ENCODE measurements around the gene LRRC45.

LRRC45 gene

DNA sequence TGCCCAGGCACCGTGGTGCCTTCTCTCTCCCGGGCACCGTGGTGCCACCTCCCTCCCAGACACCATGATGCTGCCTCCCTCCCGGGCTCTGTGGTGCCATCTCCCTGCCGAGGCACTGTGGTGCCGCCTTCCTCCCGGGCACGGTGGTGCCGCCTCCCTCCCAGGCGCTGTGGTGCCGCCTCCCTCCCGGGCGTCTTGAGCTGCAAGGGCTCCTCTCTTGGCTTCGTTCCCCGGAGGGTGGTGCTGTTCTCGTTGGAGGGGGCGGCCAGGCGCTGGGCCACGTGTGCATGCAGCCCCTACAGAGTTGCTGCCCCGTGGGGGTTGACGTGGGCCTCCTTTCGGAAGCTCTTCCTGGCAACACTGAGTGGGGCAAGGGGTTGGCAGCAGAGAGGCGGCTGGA lies 8.7 kb upstream of the LRRC45 start:
- H3K4me1 ChIP-seq = peaks cover 0 to 14% (median 0%) of the 10 kb centered on the region in 4 donors
- DNase-seq = no peak
- intact Hi-C loops (cut with DNase I; ENCODE audit: low total_unique reads) = no loop called here
- no peaks in the 10 kb centered on the region for H3K9me3 ChIP-seq
- H3K27me3 ChIP-seq = no peaks in the 10 kb centered on the region
- H3K36me3 ChIP-seq = peaks cover 0 to 48% (median 21%) of the 10 kb centered on the region in 3 donors
- H3K27ac ChIP-seq = no peak overlapping the region
- TF ChIP-seq, protein P1, sequence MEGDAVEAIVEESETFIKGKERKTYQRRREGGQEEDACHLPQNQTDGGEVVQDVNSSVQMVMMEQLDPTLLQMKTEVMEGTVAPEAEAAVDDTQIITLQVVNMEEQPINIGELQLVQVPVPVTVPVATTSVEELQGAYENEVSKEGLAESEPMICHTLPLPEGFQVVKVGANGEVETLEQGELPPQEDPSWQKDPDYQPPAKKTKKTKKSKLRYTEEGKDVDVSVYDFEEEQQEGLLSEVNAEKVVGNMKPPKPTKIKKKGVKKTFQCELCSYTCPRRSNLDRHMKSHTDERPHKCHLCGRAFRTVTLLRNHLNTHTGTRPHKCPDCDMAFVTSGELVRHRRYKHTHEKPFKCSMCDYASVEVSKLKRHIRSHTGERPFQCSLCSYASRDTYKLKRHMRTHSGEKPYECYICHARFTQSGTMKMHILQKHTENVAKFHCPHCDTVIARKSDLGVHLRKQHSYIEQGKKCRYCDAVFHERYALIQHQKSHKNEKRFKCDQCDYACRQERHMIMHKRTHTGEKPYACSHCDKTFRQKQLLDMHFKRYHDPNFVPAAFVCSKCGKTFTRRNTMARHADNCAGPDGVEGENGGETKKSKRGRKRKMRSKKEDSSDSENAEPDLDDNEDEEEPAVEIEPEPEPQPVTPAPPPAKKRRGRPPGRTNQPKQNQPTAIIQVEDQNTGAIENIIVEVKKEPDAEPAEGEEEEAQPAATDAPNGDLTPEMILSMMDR (IDR thresholded peaks at IDR 0.05) = no peak
- no peak overlapping the region for H3K4me3 ChIP-seq

DNA sequence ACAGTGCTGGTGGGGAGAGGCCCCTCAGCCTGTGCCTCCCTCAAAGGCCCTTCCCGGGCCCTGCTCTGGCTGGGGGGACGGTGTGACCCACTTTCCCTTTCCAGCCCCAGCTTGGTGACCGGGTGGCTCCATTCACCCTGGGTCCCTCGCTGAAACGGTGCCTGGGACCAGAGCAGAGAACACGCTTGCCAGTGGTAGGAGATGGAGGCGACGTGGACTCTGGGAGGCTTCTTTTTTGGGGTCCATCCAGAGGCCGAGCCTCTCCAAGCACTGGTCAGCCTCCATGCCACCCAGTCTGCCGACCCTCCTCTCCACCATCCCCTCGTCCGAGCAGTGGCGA lies 8.2 kb upstream of the LRRC45 start:
- no peak overlapping the region for H3K27ac ChIP-seq
- H3K27me3 ChIP-seq = no peaks in the 10 kb centered on the region
- H3K36me3 ChIP-seq = peaks cover 0 to 45% (median 21%) of the 10 kb centered on the region in 3 donors
- intact Hi-C loops (cut with DNase I; ENCODE audit: low total_unique reads) = no loop called here
- H3K4me1 ChIP-seq = peaks cover 0 to 14% (median 0%) of the 10 kb centered on the region in 4 donors
- DNase-seq = no peak
- H3K9me3 ChIP-seq = no peaks in the 10 kb centered on the region
- TF ChIP-seq, protein P1 (IDR thresholded peaks at IDR 0.05) = no peak
- H3K4me3 ChIP-seq = no peak overlapping the region

DNA sequence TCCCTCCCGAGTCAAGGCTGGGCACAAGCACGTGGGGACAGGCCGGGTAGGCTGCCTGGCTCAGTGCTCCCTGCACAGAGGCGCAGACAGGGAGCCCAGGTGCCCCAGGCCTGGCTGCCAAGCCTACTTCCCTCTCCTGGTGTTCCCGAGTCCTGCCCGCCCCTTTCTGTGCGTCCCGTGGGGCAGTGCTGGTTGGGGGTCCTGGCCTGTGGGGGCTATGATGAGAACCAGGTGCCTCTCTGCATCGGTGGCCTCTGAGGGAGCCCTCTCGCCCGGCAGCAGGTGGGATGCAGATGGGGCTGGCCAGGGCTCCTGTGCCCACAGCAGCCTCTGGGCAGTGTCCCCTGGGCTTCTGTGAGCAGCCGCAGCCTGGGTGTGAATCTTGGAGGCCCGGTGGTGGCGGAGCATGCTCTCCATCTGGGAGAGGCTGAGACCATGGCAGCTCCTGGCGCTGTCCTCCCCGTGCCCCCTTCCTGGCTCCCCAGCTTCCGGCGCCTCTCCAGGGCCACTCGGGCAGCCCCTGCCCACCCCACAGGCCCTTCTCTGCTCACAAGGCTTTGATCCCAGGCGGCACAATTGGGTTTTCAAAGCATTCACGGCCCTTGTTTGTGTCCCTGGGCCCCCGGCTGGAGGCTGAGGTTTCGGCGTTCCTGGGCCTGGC lies 7.7 kb upstream of the LRRC45 start:
- H3K36me3 ChIP-seq = peaks cover 0 to 45% (median 21%) of the 10 kb centered on the region in 3 donors
- intact Hi-C loops (cut with DNase I; ENCODE audit: low total_unique reads) = no loop called here
- peaks cover 0 to 14% (median 0%) of the 10 kb centered on the region in 4 donors for H3K4me1 ChIP-seq

GRCh38 chr17:82016061-82016874 lies 6.8 kb upstream of the LRRC45 start:
- Histone ChIP-seq H3K27ac (no peak overlapping the region), H3K9me3 (no peaks in the 10 kb centered on the region), H3K4me1 (peaks cover 0 to 21% (median 5%) of the 10 kb centered on the region in 4 donors), H3K27me3 (no peaks in the 10 kb centered on the region), H3K4me3 (no peak overlapping the region), H3K36me3 (peaks cover 0 to 38% (median 21%) of the 10 kb centered on the region in 3 donors)
- intact Hi-C loops (cut with DNase I; ENCODE audit: low total_unique reads) = no loop called here
- no peak for DNase-seq
- TF ChIP-seq, protein P1 (IDR thresholded peaks at IDR 0.05) = no peak

More for the DNA sequence above, 7.7 kb upstream of the LRRC45 start:
- H3K27ac ChIP-seq = no peak overlapping the region
- H3K4me3 ChIP-seq = no peak overlapping the region
- H3K9me3 ChIP-seq = no peaks in the 10 kb centered on the region
- TF ChIP-seq, protein P1 (IDR thresholded peaks at IDR 0.05) = no peak
- DNase-seq = no peak
- H3K27me3 ChIP-seq = no peaks in the 10 kb centered on the region

- no peaks in the 10 kb centered on the region for H3K9me3 ChIP-seq
- intact Hi-C loops (cut with DNase I; ENCODE audit: low total_unique reads) = no loop called here
- TF ChIP-seq, protein P1 (IDR thresholded peaks at IDR 0.05) = no peak
- no peak for DNase-seq
- no peak overlapping the region for H3K4me3 ChIP-seq
- no peaks in the 10 kb centered on the region for H3K27me3 ChIP-seq
- peaks cover 0 to 31% (median 14%) of the 10 kb centered on the region in 3 donors for H3K36me3 ChIP-seq
- no peak overlapping the region for H3K27ac ChIP-seq
- peaks cover 0 to 28% (median 12%) of the 10 kb centered on the region in 4 donors for H3K4me1 ChIP-seq
Measured at GRCh38 chr17:82016875-82017459, 6.1 kb upstream of the LRRC45 start.
